ENCODE measurements around the gene SCN2A.

Gene SCN2A

GRCh38 chr2:165420231-165420630 lies 181.0 kb downstream of the SCN2A start:
- H3K9ac ChIP-seq: no peak overlapping the region
- no peak for TF ChIP-seq CTCF (conservative IDR thresholded peaks at IDR 0.05; ENCODE audit: low read depth, low read length)
- no peaks in the 10 kb centered on the region for H3K4me1 ChIP-seq (ENCODE audit: low read depth, poor library complexity, severe bottlenecking)

GRCh38 chr2:165423081-165423480 lies 183.9 kb downstream of the SCN2A start:
- H4K20me1 ChIP-seq (ENCODE audit: insufficient read depth): no peaks in the 10 kb centered on the region
- H3K9ac ChIP-seq: no peak overlapping the region
- H3K4me1 ChIP-seq (ENCODE audit: low read depth, poor library complexity, severe bottlenecking): no peaks in the 10 kb centered on the region
- no peaks in the 10 kb centered on the region for H3K27me3 ChIP-seq (ENCODE audit: insufficient read depth, low read depth)
- no peak overlapping the region for H3K4me3 ChIP-seq (IDR thresholded peaks at IDR 0.05; ENCODE audit: insufficient read depth, low read depth, low read length)
- H3K27ac ChIP-seq: no peak overlapping the region
- no peaks in the 10 kb centered on the region for H3K36me3 ChIP-seq (ENCODE audit: insufficient read depth)
- no peak for TF ChIP-seq CTCF (conservative IDR thresholded peaks at IDR 0.05; ENCODE audit: low read depth, low read length)
- no peaks in the 10 kb centered on the region for H3K79me2 ChIP-seq (ENCODE audit: insufficient read depth, low read depth)
- no peak overlapping the region for H2AFZ ChIP-seq (ENCODE audit: low read depth)
- H3K4me2 ChIP-seq: no peak overlapping the region

More at GRCh38 chr2:165420231-165420630, 181.0 kb downstream of the SCN2A start:
- H3K36me3 ChIP-seq (ENCODE audit: insufficient read depth): no peaks in the 10 kb centered on the region
- no peaks in the 10 kb centered on the region for H3K27me3 ChIP-seq (ENCODE audit: insufficient read depth, low read depth)
- H3K79me2 ChIP-seq (ENCODE audit: insufficient read depth, low read depth): no peaks in the 10 kb centered on the region
- H3K4me2 ChIP-seq: no peak overlapping the region
- H2AFZ ChIP-seq (ENCODE audit: low read depth): no peak overlapping the region
- H4K20me1 ChIP-seq (ENCODE audit: insufficient read depth): no peaks in the 10 kb centered on the region
- no peak overlapping the region for H3K27ac ChIP-seq
- H3K4me3 ChIP-seq (IDR thresholded peaks at IDR 0.05; ENCODE audit: insufficient read depth, low read depth, low read length): no peak overlapping the region

- no peaks in the 10 kb centered on the region for H3K79me2 ChIP-seq (ENCODE audit: insufficient read depth, low read depth)
- H3K36me3 ChIP-seq (ENCODE audit: insufficient read depth): no peaks in the 10 kb centered on the region
- H2AFZ ChIP-seq (ENCODE audit: low read depth): no peak overlapping the region
- no peak overlapping the region for H3K9ac ChIP-seq
- no peak overlapping the region for H3K27ac ChIP-seq
- H4K20me1 ChIP-seq (ENCODE audit: insufficient read depth): no peaks in the 10 kb centered on the region
- no peaks in the 10 kb centered on the region for H3K4me1 ChIP-seq (ENCODE audit: low read depth, poor library complexity, severe bottlenecking)
- no peaks in the 10 kb centered on the region for H3K27me3 ChIP-seq (ENCODE audit: insufficient read depth, low read depth)
- no peak overlapping the region for H3K4me3 ChIP-seq (IDR thresholded peaks at IDR 0.05; ENCODE audit: insufficient read depth, low read depth, low read length)
- no peak for TF ChIP-seq CTCF (conservative IDR thresholded peaks at IDR 0.05; ENCODE audit: low read depth, low read length)
- no peak overlapping the region for H3K4me2 ChIP-seq
Observed at GRCh38 chr2:165425556-165425955, 186.3 kb downstream of the SCN2A start.

GRCh38 chr2:165427686-165428085 lies 188.5 kb downstream of the SCN2A start:
- H3K27me3 ChIP-seq (ENCODE audit: insufficient read depth, low read depth): no peaks in the 10 kb centered on the region
- H3K36me3 ChIP-seq (ENCODE audit: insufficient read depth): no peaks in the 10 kb centered on the region
- H3K4me3 ChIP-seq (IDR thresholded peaks at IDR 0.05; ENCODE audit: insufficient read depth, low read depth, low read length): no peak overlapping the region
- TF ChIP-seq CTCF (conservative IDR thresholded peaks at IDR 0.05; ENCODE audit: low read depth, low read length): no peak
- no peak overlapping the region for H3K4me2 ChIP-seq
- no peak overlapping the region for H3K9ac ChIP-seq
- no peaks in the 10 kb centered on the region for H3K4me1 ChIP-seq (ENCODE audit: low read depth, poor library complexity, severe bottlenecking)
- H3K27ac ChIP-seq: no peak overlapping the region
- H3K79me2 ChIP-seq (ENCODE audit: insufficient read depth, low read depth): no peaks in the 10 kb centered on the region
- no peak overlapping the region for H2AFZ ChIP-seq (ENCODE audit: low read depth)
- no peaks in the 10 kb centered on the region for H4K20me1 ChIP-seq (ENCODE audit: insufficient read depth)

All from KMS-11 (cell line).